ENCODE measurements around the gene STAM. TPM values are rescaled to one million over a fixed set of nuclear protein-coding genes. Genes with fewer than 3 reads are reported as not detected.

STAM gene
- total RNA-seq, 1 experiment from 2014 or later = 29.3 TPM

GRCh38 chr10:17731331-17732020 is 87.5 kb downstream of the STAM start:
- Histone ChIP-seq H2BK15ac (ENCODE audit: low read depth, low read length) (no peak overlapping the region), H3K79me2 (ENCODE audit: insufficient read depth, low read length) (no peaks in the 10 kb centered on the region), H3K14ac (ENCODE audit: insufficient read depth, low read length) (no peak overlapping the region), H2BK20ac (ENCODE audit: low read depth, low read length, poor library complexity, severe bottlenecking) (no peak overlapping the region), H2BK5ac (ENCODE audit: insufficient read length, low read length) (no peak overlapping the region), H3K4me1 (ENCODE audit: insufficient read depth, low read length) (no peaks in the 10 kb centered on the region), H3K56ac (ENCODE audit: insufficient read length, low read depth, low read length) (no peak overlapping the region), H2AFZ (ENCODE audit: low read length) (no peak overlapping the region), H3K18ac (ENCODE audit: insufficient read length, low read depth, low read length) (no peak overlapping the region), H4K20me1 (ENCODE audit: control insufficient read depth, insufficient read depth, insufficient read length) (no peaks in the 10 kb centered on the region), H3K9me3 (ENCODE audit: control insufficient read depth, low read depth, low read length) (no peaks in the 10 kb centered on the region), H2BK120ac (ENCODE audit: low read depth, low read length, poor library complexity, severe bottlenecking) (no peak overlapping the region), H3K23ac (ENCODE audit: insufficient read length, low read depth, low read length) (no peak overlapping the region), H3K4me2 (ENCODE audit: insufficient read depth, insufficient read length, low read length) (no peak overlapping the region), H3K9ac (ENCODE audit: extremely low read depth, insufficient read length, low read length) (no peak overlapping the region), H3K23me2 (ENCODE audit: insufficient read length, low read depth, low read length, poor library complexity, severe bottlenecking) (no peaks in the 10 kb centered on the region), H3K27me3 (ENCODE audit: insufficient read depth, low read length) (no peaks in the 10 kb centered on the region), H3K79me1 (ENCODE audit: insufficient read depth, low read depth, low read length, poor library complexity, severe bottlenecking) (no peaks in the 10 kb centered on the region), H4K91ac (ENCODE audit: insufficient read length, low read depth, low read length) (no peak overlapping the region), H2AK5ac (ENCODE audit: insufficient read length, low read length) (no peak overlapping the region), H2BK12ac (ENCODE audit: insufficient read length, low read depth, low read length) (no peak overlapping the region), H3T11ph (ENCODE audit: low read length) (no peak overlapping the region), H3K27ac (ENCODE audit: insufficient read length, low read depth, low read length) (no peak overlapping the region), H4K5ac (ENCODE audit: insufficient read length, low read depth, low read length) (no peak overlapping the region), H3K4ac (ENCODE audit: low read depth, low read length) (no peak overlapping the region), H4K8ac (replicated peaks; ENCODE audit: insufficient read length, low read depth, low read length) (no peak overlapping the region)
- Mint-ChIP-seq H3K4me3 (no peak overlapping the region), H3K36me3 (ENCODE audit: insufficient read depth in 1 of 3, low read depth in 3 of 3) (no peaks in the 10 kb centered on the region), H3K4me1 (no peaks in the 10 kb centered on the region), H3K27me3 (ENCODE audit: low read depth) (no peaks in the 10 kb centered on the region), H3K9me3 (no peaks in the 10 kb centered on the region), H3K27ac (no peak overlapping the region; a peak in 1 of 7 replicates)
- no peak for DNase-seq
- TF ChIP-seq CTCF (conservative IDR thresholded peaks at IDR 0.05) = no peak
- no CpG with 5 or more reads among the region's 4 CpGs for WGBS (ENCODE audit: extremely low coverage, insufficient read length, low lambda C conversion rate)

All from H9 (cell line).